AG04449 (cell line): ENCODE results near the gene FAM20C.

Source experiments
- CTCF ChIA-PET: fragments of 350-600 bp; formaldehyde crosslinking; extraction: SDS; loops from one replicate; lab custom pipeline; 2021; ENCODE audit warnings: antibody characterized with exemption; lab: Yijun Ruan, JAX
- POLR2A ChIA-PET: fragments of 400-600, 350-600 bp; formaldehyde crosslinking; extraction: SDS; loops from one replicate; lab custom pipeline; 2020; ENCODE audit warnings: antibody characterized with exemption, inconsistent platforms; lab: Yijun Ruan, JAX
- DNase-seq: peaks from one replicate; pipeline ENCODE4 v3.0.0-alpha.2; 2010; ENCODE audit warnings: low read depth, low spot score
- H3K4me3 ChIP-seq: 2 replicates; pipeline ENCODE4 v1.5.1; 2011; ENCODE audit warnings: low read depth, mild to moderate bottlenecking, control low read depth, low read length
- TF ChIP-seq, protein P1 (sequence below): IDR thresholded peaks from one replicate; pipeline ENCODE4 v1.5.1; 2011; ENCODE audit warnings: mild to moderate bottlenecking, moderate library complexity, low read length, control low read depth, inconsistent platforms; ENCODE audit not compliant: insufficient read depth; ENCODE audit errors: missing control alignments

Gene FAM20C

DNA sequence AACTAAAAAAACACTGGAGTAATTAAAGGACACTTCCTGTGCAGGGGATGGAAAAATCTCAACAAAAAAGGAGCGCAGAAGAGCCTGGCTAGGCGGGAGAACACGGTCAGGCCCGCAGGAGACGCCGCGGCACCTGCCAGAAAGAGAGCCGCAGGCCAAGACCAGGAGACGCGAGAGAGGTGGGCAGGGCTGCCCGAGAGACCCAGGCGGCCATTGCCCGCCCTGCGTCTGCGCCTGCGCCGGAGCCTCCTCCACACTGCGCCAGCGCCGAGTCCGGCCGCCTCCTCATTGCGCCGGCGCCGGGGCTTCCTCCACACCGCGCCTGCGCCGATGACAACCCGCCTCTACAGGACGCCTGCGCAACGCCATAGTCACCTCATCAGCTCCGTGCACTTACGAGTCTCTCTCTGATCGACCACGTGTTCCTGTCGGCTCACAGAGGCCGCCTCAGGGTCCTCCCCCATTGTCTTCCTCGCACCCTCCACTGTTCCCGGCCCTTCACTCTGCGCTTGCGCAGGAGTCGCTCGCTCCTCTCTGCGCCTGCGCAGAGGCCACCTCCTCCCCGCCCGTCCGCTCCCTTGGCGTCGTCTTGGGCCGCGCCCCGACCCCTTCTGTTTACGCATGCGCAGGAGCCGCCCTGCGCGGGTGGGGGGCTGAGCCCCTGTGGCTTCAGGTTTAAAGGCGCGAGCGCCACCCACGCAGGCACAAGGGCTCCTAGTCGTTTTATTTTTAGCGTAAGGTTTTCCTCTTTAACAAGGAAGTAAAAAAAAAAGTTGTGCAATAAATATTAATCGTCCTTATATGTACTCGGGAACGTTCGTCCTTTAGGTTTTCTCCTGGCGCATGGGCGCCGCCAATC, 43.2 kb upstream of the FAM20C start:
- peak overlapping the region; percentile 69 for H3K4me3 ChIP-seq
- POLR2A ChIA-PET = interaction anchor here (0.5 kb wide), 1 partner anchor 40 kb away, joined by 3 read pairs; no protein-coding TSS in a partner anchor
- TF ChIP-seq, protein P1, sequence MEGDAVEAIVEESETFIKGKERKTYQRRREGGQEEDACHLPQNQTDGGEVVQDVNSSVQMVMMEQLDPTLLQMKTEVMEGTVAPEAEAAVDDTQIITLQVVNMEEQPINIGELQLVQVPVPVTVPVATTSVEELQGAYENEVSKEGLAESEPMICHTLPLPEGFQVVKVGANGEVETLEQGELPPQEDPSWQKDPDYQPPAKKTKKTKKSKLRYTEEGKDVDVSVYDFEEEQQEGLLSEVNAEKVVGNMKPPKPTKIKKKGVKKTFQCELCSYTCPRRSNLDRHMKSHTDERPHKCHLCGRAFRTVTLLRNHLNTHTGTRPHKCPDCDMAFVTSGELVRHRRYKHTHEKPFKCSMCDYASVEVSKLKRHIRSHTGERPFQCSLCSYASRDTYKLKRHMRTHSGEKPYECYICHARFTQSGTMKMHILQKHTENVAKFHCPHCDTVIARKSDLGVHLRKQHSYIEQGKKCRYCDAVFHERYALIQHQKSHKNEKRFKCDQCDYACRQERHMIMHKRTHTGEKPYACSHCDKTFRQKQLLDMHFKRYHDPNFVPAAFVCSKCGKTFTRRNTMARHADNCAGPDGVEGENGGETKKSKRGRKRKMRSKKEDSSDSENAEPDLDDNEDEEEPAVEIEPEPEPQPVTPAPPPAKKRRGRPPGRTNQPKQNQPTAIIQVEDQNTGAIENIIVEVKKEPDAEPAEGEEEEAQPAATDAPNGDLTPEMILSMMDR = no peak
- CTCF ChIA-PET = interaction anchor here (1.2 kb wide), 1 partner anchor 85 kb away, joined by 6 read pairs; no protein-coding TSS in a partner anchor
- peak; percentile 96 for DNase-seq

- no peak for DNase-seq
- H3K4me3 ChIP-seq = peak overlapping the region; percentile 69
- TF ChIP-seq, protein P1 = no peak
- ChIA-PET CTCF (interaction anchor here (1.2 kb wide), 1 partner anchor 86 kb away, joined by 6 read pairs; no protein-coding TSS in a partner anchor), POLR2A (interaction anchor here (0.5 kb wide), 1 partner anchor 39 kb away, joined by 3 read pairs; no protein-coding TSS in a partner anchor)
Observed at GRCh38 chr7:149791-150636, 42.4 kb upstream of the FAM20C start.

GRCh38 chr7:150811-151221, 41.6 kb upstream of the FAM20C start:
- TF ChIP-seq, protein P1 = no peak
- H3K4me3 ChIP-seq = no peak overlapping the region
- POLR2A ChIA-PET = no interaction called here
- CTCF ChIA-PET = interaction anchor here (1.2 kb wide), 2 partner anchors 12 to 87 kb away, joined by 3 to 6 read pairs; no protein-coding TSS in a partner anchor
- no peak for DNase-seq

GRCh38 chr7:151346-152050, 40.9 kb upstream of the FAM20C start:
- no peak overlapping the region for H3K4me3 ChIP-seq
- DNase-seq = no peak
- TF ChIP-seq, protein P1 = no peak
- ChIA-PET POLR2A (interaction anchor here (0.7 kb wide), 1 partner anchor 35 kb away, joined by 3 read pairs; no protein-coding TSS in a partner anchor), CTCF (interaction anchor here (0.8 to 1.2 kb wide), 2 partner anchors 11 to 88 kb away, joined by 3 read pairs; no protein-coding TSS in a partner anchor)

DNA sequence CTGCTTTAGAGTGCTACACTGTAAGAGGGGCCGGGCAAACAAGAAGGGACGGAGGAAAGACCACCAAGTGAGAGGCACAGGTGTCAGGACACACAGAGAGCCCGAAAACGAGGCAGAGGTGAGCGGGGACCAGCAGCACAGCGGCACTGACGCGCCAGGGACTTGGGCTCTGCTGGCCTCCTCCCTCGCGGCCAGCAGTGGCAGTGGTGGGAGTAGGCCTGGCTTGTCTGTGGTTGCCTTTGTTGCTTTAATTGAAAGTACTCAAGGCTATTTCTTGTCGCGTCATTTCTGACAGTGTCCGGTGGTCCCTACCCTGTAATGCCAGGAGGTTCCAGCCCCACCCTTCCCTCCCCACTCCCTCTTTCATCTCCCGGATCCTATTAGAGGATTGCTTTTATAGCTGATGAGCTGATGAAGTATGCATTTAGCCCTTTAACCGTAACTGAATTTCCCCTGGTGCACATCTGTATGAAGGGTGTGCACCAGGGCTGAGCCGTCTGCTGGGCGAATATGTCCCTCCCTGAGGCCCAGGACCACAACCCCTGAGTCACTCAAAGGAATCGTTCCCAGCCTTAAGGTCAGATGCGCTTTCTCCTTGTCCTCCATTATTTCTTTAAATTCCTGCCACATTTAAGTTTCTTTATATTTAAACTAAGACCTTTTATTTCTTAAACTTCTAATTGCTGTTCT, 39.5 kb upstream of the FAM20C start:
- no peak for DNase-seq
- TF ChIP-seq, protein P1 = no peak
- CTCF ChIA-PET = interaction anchor here (1.0 kb wide), 1 partner anchor 9 kb away, joined by 3 read pairs; no protein-coding TSS in a partner anchor
- POLR2A ChIA-PET = no interaction called here
- no peak overlapping the region for H3K4me3 ChIP-seq
